Cortex of kidney (tissue), 1 donor: Measurements from ENCODE around the gene CYB5A.

ENCODE experiments used
- DNase-seq: peaks from one replicate; lab custom pipeline; 2025; lab: John Stamatoyannopoulos, UW

Gene CYB5A

GRCh38 chr18:74277296-74277695 is 14.5 kb downstream of the CYB5A start:
- DNase-seq, result no peak

GRCh38 chr18:74276609-74277008 is 15.2 kb downstream of the CYB5A start:
- DNase-seq, result no peak

GRCh38 chr18:74275736-74276135 is 16.0 kb downstream of the CYB5A start:
- DNase-seq, result no peak

GRCh38 chr18:74274700-74275099 is 17.1 kb downstream of the CYB5A start:
- no peak for DNase-seq

- DNase-seq, result no peak
Observed at GRCh38 chr18:74273394-74273793, 18.4 kb downstream of the CYB5A start.

- no peak for DNase-seq
Observed at GRCh38 chr18:74271635-74272034, 20.1 kb downstream of the CYB5A start.

GRCh38 chr18:74268933-74269620 is 22.7 kb downstream of the CYB5A start:
- no peak for DNase-seq

- no peak for DNase-seq
Observed at GRCh38 chr18:74268175-74268574, 23.6 kb downstream of the CYB5A start.

- no peak for DNase-seq
Observed at GRCh38 chr18:74266161-74266560, 25.6 kb downstream of the CYB5A start.

GRCh38 chr18:74265546-74266098 is 26.1 kb downstream of the CYB5A start:
- no peak for DNase-seq

- no peak for DNase-seq
Observed at GRCh38 chr18:74264303-74265020, 27.3 kb downstream of the CYB5A start.

- DNase-seq, result no peak
Observed at GRCh38 chr18:74261053-74261713, 30.6 kb downstream of the CYB5A start.

GRCh38 chr18:74259347-74259746 is 32.4 kb downstream of the CYB5A start:
- DNase-seq, result no peak

- DNase-seq, result no peak
Observed at GRCh38 chr18:74257083-74257482, 34.7 kb downstream of the CYB5A start.

GRCh38 chr18:74256190-74256589 is 35.6 kb downstream of the CYB5A start:
- no peak for DNase-seq

GRCh38 chr18:74255131-74255616 is 36.6 kb downstream of the CYB5A start:
- no peak for DNase-seq

- no peak for DNase-seq
Observed at GRCh38 chr18:74252039-74252395, 39.7 kb downstream of the CYB5A start.

GRCh38 chr18:74251297-74252038 is 40.3 kb downstream of the CYB5A start:
- no peak for DNase-seq

- no peak for DNase-seq
Observed at GRCh38 chr18:74250131-74250530, 41.6 kb downstream of the CYB5A start.

- no peak for DNase-seq
Observed at GRCh38 chr18:74249181-74249968, 42.4 kb downstream of the CYB5A start.

GRCh38 chr18:74248595-74248994 is 43.2 kb downstream of the CYB5A start:
- no peak for DNase-seq
